Nephron (organoid): ENCODE results near the gene NUP50.

Experiments used
- H3K27ac Mint-ChIP-seq, 3 experiments: 2 replicates each; pipeline ENCODE4 v1.8.0; 2020; ENCODE audit warnings: mixed read lengths in 3 of 3, mild to moderate bottlenecking in 2 of 3, moderate library complexity in 1 of 3
- H3K27me3 Mint-ChIP-seq: 2 replicates; pipeline ENCODE4 v1.8.0; 2021; ENCODE audit warnings: low read depth, mild to moderate bottlenecking, moderate library complexity, mixed read lengths
- H3K36me3 Mint-ChIP-seq: 2 replicates; pipeline ENCODE4 v1.8.0; 2020; ENCODE audit warnings: low read depth, mixed read lengths
- H3K4me1 Mint-ChIP-seq: 2 replicates; pipeline ENCODE4 v1.8.0; 2020; ENCODE audit warnings: mixed read lengths
- H3K4me3 Mint-ChIP-seq, 3 experiments: 2 replicates each; pipeline ENCODE4 v1.8.0; 2020; ENCODE audit warnings: mild to moderate bottlenecking in 3 of 3, mixed read lengths in 3 of 3, moderate library complexity in 2 of 3
- H3K9me3 Mint-ChIP-seq: 2 replicates; pipeline ENCODE4 v1.8.0; 2020; ENCODE audit warnings: mixed read lengths
- TF ChIP-seq, protein P1 (sequence below), 3 experiments: fragments of 200-600 bp; sonication (generic); IDR thresholded peaks; one replicate each; pipeline ENCODE4 v1.5.0; 2021; ENCODE audit warnings: antibody characterized with exemption in 3 of 3; ENCODE audit not compliant: unreplicated experiment in 3 of 3

NUP50 gene

DNA sequence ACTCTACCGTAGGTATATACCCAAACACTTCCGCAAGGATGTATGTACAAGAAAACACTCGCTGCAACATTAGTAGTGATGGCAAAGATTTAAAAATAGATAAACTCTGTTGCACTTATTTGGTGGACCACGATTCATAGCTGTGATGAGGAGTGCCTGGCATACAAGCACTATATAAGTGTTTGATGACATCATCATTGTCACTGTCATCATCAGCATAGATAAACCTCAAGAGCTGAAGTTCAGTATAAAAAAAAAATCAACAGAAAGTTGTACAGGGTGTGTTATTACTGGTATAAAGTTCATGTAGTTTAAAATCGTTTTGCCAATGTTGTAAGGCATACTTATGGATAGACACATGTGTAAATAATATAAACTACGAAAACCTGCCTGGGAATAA, 24.0 kb upstream of the NUP50 start:
- Mint-ChIP-seq H3K27ac (no peak overlapping the region), H3K36me3 (peaks cover 30% of the 10 kb centered on the region), H3K27me3 (no peaks in the 10 kb centered on the region), H3K4me3 (no peak overlapping the region), H3K9me3 (peaks cover 14% of the 10 kb centered on the region), H3K4me1 (no peaks in the 10 kb centered on the region)
- TF ChIP-seq, protein P1, sequence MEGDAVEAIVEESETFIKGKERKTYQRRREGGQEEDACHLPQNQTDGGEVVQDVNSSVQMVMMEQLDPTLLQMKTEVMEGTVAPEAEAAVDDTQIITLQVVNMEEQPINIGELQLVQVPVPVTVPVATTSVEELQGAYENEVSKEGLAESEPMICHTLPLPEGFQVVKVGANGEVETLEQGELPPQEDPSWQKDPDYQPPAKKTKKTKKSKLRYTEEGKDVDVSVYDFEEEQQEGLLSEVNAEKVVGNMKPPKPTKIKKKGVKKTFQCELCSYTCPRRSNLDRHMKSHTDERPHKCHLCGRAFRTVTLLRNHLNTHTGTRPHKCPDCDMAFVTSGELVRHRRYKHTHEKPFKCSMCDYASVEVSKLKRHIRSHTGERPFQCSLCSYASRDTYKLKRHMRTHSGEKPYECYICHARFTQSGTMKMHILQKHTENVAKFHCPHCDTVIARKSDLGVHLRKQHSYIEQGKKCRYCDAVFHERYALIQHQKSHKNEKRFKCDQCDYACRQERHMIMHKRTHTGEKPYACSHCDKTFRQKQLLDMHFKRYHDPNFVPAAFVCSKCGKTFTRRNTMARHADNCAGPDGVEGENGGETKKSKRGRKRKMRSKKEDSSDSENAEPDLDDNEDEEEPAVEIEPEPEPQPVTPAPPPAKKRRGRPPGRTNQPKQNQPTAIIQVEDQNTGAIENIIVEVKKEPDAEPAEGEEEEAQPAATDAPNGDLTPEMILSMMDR (IDR thresholded peaks at IDR 0.05; ENCODE audit: unreplicated experiment in 3 of 3), result no peak

DNA sequence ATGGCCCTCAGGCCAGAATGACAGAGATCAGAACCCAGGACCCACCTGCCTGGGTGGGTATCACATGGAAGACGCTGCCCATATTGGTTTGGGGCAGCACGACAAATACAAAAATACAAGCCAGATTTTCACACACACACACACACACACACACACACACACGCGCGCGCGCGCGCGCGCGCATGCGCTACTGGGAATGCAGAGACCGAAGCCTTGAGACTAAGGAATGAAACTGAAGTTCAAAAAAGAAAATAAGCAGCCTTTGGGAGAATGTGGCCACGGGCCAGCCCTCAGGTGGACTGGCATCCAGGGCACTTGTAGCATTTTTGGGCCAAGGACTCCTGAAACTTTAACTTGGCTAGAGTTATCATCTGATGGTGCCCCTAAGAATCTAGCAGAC, 21.3 kb upstream of the NUP50 start:
- TF ChIP-seq, protein P1 (IDR thresholded peaks at IDR 0.05; ENCODE audit: unreplicated experiment in 3 of 3), result no peak
- Mint-ChIP-seq H3K27ac (no peak overlapping the region), H3K4me1 (no peaks in the 10 kb centered on the region), H3K9me3 (peaks cover 22% of the 10 kb centered on the region), H3K27me3 (no peaks in the 10 kb centered on the region), H3K36me3 (peaks cover 19% of the 10 kb centered on the region), H3K4me3 (no peak overlapping the region)

DNA sequence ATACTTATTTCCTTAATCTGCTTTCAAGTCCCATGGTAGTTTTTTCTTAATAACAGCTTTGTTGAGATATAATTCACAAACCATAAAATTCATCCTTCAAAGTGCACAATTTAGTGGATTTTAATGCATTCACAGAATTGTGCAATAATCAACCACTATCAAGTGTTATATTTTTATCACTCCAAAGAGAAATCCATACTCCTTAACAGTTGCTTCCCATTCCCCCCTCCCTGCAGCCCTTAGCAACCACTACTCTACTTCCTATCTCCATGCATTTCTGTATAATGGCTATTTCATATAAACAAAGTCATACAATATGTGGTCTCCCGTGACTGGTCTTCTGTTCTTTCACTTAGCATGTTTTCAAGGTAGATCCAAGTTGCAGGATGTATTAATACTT, 18.8 kb upstream of the NUP50 start:
- Mint-ChIP-seq H3K27me3 (no peaks in the 10 kb centered on the region), H3K36me3 (peaks cover 15% of the 10 kb centered on the region), H3K9me3 (peaks cover 22% of the 10 kb centered on the region), H3K27ac (no peak overlapping the region), H3K4me1 (no peaks in the 10 kb centered on the region), H3K4me3 (no peak overlapping the region)
- TF ChIP-seq, protein P1 (IDR thresholded peaks at IDR 0.05; ENCODE audit: unreplicated experiment in 3 of 3), result no peak

DNA sequence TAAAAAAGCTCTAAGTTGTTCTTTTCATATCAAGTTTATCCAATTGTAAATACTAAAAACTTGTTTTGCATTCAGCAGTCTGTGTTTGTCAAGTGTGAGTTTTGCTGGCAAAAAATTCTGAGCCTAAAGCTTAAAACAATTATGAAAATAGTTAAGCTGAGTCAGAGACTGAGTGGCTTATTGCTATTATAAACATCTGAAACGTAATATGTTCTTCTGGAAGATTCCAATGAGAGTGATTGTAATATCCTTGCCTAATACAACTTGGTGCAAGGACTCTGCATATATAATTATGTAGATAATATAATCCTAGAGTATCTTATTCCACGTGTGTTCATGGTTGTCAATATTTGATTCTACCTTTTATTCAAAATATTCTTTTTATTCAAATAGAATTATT, 14.1 kb upstream of the NUP50 start:
- no peaks in the 10 kb centered on the region for H3K4me1 Mint-ChIP-seq
- H3K27ac Mint-ChIP-seq, result no peak overlapping the region
- H3K27me3 Mint-ChIP-seq, result no peaks in the 10 kb centered on the region
- no peak overlapping the region for H3K4me3 Mint-ChIP-seq
- H3K36me3 Mint-ChIP-seq, result peaks cover 19% of the 10 kb centered on the region
- TF ChIP-seq, protein P1 (IDR thresholded peaks at IDR 0.05; ENCODE audit: unreplicated experiment in 3 of 3), result no peak
- peaks cover 10% of the 10 kb centered on the region for H3K9me3 Mint-ChIP-seq

DNA sequence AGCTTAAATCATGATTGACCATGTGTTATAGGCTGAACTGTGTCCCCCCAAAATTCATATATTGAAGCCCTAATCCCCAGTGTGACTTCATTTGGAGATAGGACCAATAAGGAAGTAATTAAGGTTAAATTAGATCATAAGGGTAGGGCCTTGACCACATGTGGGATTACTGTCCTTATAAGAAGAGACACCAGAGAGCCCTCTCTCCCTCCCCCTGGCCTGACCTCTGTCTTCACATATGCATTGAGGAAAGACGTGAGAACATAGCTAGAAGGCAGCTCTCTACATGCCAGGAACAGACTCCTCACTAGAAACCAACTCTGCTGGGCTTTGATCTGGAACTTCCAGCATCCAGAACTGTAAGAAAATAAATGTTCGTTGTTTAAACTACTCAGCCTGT, 13.6 kb upstream of the NUP50 start:
- Mint-ChIP-seq H3K27ac (no peak overlapping the region), H3K9me3 (peaks cover 7% of the 10 kb centered on the region), H3K4me1 (no peaks in the 10 kb centered on the region), H3K4me3 (no peak overlapping the region), H3K36me3 (peaks cover 19% of the 10 kb centered on the region), H3K27me3 (no peaks in the 10 kb centered on the region)
- TF ChIP-seq, protein P1 (IDR thresholded peaks at IDR 0.05; ENCODE audit: unreplicated experiment in 3 of 3), result no peak

DNA sequence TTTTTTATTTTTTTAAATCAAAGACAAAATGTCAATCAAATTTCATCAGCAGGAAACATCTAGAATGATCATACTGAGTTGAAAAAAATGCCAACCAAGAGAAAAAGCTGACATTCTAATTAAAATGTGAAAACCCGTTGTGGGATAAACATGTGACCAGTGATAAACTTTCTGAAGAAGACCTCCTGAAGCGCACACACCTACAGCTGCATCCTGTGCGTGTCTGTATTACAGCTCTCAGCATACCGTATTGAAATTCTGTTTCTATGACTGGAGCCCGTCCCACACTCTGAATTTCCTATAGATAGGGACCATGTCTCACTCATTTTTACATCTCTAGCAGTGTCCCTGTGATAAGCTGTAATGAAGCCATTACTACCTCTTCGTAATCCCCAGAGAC, 12.2 kb upstream of the NUP50 start:
- Mint-ChIP-seq H3K4me1 (no peaks in the 10 kb centered on the region), H3K36me3 (peaks cover 19% of the 10 kb centered on the region), H3K27me3 (no peaks in the 10 kb centered on the region), H3K4me3 (no peak overlapping the region), H3K9me3 (peaks cover 2% of the 10 kb centered on the region), H3K27ac (no peak overlapping the region)
- TF ChIP-seq, protein P1 (IDR thresholded peaks at IDR 0.05; ENCODE audit: unreplicated experiment in 3 of 3), result no peak
